ENCODE data around the gene CELA3A.
"Not testable (repeated sequence)": the region's sequence is repeated elsewhere in the genome, so short reads cannot be mapped to it uniquely, and the experiment has no call there.

DNA sequence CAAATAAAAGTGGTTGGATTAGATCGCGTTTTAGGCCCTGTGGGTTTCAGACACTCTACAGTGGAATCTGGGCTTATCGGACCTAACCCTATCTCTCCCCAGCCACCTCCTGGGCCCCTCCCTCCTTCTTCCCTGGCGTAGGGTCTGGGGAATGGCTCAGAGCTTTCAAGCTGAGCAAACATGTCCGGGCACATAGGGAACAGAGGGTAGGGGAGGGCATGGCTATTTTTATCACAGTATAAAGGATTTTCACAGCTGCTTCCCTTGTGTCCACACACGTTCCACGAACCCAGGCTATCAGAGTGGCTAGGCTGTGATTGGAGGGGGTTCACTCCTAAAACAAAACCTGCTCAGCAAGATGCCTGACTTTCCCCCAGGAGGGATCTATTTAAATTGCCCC lies 1.8 kb upstream of the CELA3A start:
- TF ChIP-seq, protein P1, sequence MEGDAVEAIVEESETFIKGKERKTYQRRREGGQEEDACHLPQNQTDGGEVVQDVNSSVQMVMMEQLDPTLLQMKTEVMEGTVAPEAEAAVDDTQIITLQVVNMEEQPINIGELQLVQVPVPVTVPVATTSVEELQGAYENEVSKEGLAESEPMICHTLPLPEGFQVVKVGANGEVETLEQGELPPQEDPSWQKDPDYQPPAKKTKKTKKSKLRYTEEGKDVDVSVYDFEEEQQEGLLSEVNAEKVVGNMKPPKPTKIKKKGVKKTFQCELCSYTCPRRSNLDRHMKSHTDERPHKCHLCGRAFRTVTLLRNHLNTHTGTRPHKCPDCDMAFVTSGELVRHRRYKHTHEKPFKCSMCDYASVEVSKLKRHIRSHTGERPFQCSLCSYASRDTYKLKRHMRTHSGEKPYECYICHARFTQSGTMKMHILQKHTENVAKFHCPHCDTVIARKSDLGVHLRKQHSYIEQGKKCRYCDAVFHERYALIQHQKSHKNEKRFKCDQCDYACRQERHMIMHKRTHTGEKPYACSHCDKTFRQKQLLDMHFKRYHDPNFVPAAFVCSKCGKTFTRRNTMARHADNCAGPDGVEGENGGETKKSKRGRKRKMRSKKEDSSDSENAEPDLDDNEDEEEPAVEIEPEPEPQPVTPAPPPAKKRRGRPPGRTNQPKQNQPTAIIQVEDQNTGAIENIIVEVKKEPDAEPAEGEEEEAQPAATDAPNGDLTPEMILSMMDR (IDR thresholded peaks at IDR 0.05): not testable (repeated sequence)
- not testable (repeated sequence) for TF ChIP-seq POLR2A (IDR thresholded peaks at IDR 0.05)
